GM19035 (cell line): ENCODE data around the gene SLC25A39.

Source experiments
- ATAC-seq: cut with Tn5 transposase; IDR thresholded peaks from one replicate; pipeline ENCODE4 v1.9.1; 2021; ENCODE audit not compliant: unreplicated experiment

The SLC25A39 gene

DNA sequence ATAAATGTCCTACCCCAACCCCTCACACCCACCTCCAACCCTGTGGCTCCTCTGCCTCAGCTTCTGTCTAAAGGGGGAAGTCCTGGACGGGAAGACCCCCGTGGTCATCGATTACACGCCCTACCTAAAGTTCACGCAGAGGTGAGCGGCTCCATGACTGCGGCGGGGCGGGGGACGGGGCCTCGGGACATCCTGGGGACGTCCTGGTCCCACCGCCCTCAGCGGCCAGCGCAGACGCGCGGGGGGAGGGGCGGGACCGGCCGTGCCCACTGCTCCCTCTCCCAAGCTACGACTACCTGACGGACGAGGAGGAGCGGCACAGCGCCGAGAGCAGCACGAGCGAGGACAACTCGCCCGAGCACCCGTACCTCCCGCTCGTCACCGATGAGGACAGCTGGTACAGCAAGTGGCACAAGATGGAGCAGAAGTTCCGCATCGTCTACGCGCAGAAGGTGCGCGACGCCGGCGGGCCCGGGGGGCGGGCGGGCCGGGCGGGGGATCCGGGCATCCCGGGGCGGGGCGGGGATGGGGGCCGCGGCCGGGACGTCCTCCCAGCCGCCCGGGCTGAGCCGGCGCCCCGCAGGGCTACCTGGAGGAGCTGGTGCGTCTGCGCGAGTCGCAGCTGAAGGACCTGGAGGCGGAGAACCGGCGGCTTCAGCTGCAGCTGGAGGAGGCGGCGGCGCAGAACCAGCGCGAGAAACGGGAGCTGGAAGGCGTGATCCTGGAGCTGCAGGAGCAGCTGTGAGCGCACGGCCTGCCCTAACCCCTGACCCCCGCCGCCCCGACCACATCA is 9.6 kb downstream of the SLC25A39 start:
- ATAC-seq, result no peak

DNA sequence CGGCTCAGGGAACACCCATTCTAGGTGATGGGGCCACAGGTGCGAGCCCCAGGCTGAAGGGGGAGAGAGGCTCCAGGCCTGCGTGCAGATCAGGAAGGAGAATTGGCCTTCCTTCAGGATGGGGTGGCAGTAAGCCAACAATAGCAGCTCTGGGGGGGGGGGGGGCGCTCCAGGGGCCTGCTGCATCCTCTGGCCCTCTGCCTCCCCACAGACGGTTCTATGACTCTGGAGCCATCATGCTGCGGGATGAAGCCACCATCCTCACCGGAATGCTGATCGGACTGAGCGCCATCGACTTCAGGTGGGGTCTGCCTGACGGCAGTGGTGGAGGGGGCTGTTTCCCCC is 10.1 kb downstream of the SLC25A39 start:
- no peak for ATAC-seq

DNA sequence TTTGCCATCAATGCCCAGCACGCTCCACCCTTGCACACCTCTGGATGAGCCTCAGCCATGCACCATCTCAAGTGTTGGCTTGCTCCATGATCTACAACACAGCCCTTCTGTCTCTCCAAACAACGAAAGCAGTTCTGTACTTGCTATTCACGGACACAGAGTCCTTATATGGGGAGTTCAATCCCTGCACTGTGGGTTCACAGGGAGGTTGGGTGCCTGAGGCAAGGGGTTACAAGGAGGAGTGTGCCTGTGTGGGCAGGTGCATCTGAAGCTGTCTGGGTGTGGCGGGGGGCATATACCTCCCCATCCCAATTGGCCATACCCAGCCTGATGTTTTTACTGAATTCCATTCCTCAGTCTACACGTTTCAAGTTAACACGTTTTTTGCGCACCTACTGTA is 10.6 kb downstream of the SLC25A39 start:
- no peak for ATAC-seq

DNA sequence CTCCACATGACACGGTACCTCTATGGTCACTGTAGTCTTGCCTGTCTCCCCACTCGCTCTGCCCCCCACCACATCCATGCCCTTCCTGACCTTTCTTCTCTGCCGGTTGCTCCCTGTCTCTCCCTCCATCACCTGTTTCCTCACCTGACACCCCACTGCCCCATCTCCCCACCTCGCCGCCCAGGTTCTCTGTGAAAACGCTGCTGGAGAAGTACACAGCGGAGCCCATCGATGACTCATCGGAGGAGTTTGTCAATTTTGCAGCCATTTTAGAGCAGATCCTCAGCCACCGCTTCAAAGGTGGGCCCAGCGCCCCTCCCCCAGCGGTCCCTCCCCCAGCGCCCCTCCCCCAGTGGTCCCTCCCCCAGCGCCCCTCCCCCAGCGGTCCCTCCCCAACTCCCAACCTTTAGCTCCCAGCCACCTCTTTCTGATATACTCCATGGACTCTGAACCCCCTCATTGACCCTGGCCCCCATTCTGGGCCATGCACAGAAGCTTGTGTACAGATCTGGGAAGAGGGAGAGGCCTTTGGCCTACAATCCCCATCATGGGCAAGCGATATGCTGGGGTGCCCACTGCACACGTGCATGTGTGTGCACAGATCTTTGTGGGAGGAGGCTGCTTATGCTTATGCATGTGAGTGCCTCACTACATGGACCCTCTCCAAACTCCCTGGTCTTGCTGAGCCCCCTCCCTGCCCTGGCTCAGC is 12.1 kb downstream of the SLC25A39 start:
- ATAC-seq, result no peak

DNA sequence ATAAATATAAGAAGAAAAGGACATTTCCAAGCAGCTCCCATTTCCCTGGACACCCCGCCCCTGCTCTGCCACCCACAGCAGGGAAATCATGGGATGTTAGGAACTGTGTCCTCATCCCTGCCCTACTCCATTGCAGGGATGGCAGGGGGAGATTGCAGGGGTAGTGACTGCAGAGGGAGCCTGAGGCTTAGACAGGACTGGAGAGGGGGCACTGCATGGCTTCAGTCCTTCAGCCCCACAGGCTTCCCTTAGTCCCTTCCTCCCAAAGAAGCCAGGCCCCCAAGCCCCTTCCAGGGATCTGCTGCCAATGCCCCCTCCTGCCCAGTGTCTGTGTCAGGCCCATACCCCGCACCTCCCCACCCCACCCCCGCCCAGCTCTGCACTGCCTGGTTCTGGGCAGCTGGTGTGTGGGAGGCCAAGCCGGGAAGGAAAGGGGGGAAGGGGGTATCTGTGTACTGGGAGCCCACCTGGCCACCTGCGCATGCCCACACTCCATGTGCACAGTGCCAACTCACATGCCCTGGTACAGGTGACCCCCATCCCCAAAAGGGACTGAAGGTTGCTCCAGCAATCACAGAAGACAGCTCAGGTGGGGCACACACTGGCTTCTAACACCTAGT is 13.0 kb downstream of the SLC25A39 start:
- no peak for ATAC-seq

DNA sequence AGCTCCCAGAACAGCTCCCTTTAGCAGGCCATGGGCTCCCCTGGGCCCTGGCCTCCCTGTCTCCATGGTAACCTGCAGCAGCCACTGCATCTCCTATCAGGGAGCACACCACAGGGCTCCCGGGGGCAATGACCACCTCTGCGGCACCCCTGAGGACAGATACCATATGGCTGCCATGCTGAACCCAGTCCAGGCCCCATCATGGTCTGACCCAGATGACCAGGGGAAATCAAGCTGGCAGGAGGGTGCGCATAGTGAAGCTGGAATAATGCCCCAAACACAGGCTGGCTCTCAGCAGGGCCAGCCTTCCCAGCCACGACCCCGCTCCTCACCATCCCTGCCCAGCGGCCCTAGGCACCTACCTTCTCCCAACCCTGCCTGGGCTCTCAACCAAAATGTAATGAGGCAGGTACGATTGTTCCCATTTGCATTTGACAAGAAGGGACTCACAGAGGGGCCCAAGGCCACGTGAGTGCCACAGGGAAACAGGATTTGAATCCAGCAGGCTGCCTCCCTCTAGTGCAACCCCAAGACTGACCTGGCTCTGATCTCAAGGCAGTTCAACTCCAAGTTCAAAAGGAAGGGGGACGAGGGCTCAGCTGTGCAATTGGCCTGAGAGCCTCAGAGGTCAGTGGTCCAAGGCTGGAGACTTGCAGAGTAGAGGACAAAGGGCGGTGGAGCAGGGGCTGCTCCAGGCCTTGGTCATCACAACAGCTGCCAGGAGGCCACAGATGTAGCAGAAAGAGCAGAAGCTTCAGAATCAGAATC is 13.8 kb downstream of the SLC25A39 start:
- ATAC-seq, result no peak

DNA sequence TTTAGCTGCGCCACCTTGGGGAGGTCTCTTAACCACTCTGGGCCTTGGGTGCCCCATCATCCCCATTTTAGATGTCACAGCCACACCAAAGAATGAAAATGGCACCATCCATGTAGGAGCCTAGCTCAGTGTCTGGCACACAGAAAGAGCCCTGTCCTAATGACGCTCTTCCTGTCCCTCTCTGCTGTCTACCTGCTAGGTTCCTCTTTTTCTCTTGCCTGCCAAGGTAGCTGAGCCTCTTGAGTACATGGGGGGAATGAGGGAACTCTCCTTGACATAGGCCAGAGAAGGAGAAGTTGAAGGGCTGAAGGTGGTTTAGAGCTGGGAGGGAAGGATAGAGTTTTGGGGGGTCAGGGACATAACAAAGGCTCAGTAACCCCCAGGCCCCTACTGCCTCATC is 14.4 kb downstream of the SLC25A39 start:
- no peak for ATAC-seq

DNA sequence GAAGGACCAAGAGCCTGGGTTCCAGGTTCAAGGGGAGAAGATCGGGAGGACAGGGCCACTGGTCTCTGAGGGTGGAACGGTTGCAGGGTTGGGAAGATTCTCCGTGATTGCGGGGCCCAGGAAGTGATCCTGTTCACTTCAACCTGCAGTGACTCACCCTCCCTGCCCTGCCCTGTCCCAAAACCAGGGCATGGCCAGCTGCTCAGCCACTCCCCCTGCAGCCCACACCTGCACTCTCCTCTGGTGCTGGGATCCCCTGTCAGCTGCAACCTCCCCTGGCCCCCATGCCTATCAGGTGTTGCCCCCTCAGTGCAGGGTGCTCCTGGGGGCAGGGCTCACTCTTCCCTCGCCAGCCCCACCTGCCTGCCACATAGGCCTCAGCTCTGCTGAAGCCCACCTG is 15.2 kb downstream of the SLC25A39 start:
- no peak for ATAC-seq

DNA sequence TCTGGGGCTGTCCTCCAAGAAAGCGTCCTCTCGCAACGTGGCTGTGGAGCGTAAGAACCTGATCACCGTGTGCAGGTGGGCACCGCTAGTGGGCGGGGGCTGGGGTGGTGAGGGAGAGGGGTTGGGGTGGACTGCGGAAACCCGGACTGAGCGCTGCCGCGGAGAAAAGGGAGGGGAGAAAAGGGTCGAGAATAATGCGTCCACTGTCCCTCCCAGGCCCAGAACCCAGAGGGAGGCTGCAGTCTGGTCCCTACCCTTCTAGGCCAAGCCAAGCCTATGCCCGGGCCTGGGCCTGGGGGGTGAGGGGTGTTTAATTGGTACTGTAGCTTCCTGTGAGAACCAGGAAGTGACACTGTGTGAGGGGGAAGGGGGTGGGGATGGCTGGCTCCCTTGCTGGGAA is 15.8 kb downstream of the SLC25A39 start:
- no peak for ATAC-seq

DNA sequence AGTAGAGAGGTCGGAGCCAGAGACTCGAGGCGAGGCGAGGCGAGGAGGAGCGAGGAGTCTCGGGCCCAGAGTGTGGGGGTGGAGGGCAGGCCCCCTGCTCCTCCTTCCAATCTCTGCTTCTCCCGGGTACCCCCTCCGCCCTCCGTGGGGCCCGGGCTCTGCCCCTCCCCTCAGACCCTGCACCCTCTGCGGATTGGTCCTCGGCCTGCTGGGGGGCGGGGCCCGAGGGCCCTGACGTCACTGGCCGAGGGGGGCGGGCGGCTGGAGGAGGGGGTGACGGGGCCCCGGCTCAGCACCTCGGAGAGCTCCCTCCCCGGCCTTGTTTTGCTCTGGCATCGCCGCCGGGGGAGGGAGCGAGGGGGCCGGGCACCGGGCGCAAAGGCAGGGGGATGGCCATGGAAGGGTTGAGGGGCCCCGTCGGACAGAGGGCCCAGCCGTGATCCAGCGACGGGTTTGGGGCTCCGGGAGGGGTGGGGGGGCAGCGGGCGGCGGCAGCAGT is 16.3 kb downstream of the SLC25A39 start, which contains the start of gene RUNDC3A:
RUNDC3A (plus strand) TSS at position 282 of the 499 bp plus-strand sequence. CDS start 232 bp downstream, outside the sequence.
- ATAC-seq, result no peak

DNA sequence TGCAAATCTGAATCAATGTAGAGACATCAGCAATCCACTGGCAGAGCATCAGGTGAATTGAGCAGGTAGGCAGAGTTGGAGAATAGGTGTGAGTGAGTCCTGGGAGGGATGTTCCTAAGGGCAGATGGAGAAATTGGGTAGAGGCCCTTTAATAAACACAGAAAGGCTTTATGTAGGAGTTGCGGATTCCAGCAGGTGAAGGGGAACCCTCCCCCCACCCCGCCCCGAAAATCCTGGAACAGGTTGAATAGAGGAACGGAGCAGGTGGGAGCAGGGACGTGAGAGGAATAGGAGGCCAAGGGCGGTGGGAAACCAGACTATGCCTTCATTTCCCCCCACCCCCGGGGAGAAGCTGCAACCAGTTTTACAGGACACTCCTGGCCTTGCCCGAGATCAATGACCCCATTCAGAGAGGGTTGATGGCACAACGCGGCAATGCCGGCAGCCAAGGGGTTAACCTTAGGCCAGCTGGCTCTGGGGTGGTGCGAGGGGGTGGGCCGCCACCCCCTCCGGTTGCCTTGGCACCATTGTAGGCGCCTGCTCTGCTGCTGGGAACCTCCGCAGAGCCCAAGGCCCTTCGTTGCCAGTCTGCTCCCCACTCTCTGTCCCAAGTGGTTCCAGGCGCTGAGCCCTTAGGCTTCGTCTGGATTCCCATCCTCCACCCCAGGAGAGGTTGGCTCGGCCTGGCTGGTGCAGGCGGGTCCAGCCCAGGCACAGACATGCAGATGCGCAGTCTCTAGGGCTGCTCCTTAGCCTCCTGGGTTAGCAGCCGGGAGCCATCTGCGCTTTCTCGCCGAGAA is 17.0 kb downstream of the SLC25A39 start:
- no peak for ATAC-seq

DNA sequence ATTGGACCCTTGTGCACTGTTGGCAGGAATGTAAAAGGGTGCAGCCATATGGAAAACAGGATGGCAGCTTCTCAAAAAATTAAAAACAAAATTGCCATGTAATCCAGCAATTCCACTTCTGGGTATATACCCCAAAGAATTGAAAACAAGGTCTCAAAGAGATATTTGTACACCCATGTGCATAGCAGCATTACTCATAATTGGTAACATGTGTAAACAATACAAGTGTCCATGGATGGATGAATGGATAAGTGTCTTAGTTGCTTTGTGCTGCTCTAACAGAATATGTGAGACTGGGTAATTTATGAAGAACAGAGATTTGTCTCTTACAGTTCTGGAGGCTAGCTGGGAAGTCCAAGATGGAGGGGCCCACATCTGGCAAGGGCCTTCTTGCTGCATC is 20.0 kb downstream of the SLC25A39 start:
- ATAC-seq, result no peak

DNA sequence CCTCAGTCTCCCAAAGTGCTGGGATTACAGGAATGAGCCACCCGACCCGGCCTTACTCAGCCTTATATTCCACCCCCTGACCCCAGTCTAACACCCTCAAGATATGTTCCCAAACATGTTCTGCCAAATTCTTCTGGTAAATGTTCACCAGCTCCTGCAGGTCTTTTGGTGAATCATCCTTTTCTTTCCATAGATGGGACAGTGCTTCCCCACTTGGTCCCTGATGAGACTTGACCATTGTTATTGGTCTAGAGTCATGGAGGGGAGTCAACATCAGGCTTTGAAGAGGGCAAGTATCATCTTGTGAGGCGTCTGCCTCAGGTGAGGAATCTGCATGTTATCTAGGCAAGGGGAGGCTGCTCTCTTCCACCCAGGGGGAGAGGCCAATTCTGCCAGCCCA is 26.6 kb downstream of the SLC25A39 start:
- no peak for ATAC-seq

DNA sequence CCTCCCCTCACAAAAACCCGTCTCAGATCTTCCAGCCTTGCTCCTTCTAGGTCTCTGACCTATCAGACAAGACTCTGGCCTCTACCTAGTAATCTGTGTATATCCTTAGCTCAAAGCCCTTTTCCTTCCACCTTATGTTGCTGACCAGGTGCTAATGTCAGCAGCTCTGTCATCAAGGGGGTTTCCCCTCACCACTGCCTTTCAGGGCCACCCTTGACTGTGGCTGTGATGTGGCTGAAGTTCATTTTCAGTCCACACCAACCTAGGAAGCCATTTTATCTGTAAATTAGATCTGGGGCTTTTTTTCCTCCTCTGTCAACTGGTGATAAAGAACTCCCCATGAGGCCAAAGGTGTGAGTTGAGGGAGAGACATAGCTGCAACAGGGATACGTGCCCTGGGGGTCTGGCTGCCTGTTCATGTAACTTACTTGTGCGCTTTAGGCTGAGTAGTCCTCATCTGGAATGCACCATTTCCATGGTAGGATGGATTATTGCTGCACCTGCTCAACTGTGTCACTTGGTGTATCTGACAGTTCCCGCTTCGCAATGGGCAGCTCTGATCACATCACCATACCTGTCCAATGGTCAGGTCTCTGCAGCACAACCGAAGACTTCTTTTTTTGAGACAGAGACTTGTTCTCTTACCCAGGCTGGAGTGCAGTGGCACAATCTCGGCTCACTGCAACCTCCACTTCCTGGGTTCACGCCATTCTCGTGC is 31.0 kb downstream of the SLC25A39 start:
- no peak for ATAC-seq

DNA sequence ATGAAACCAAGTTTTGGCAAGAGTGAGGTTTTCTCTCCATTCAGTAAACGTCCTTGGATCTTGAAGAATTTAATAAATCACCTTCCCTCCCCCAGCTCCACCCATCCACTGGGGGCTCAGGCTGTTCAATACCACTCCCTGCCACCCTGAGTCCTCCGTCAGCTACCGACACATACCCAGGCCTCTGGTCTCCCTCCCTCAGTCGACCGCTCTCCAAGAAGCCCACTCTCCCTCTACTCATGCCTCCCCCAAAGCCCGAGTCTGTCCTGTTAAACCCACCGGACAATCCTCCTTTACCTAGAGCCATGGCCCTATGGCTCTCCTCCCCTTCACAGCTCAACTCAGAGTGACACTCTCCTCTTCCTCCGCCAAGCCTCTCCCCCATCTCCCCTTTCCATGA is 37.0 kb downstream of the SLC25A39 start:
- no peak for ATAC-seq

DNA sequence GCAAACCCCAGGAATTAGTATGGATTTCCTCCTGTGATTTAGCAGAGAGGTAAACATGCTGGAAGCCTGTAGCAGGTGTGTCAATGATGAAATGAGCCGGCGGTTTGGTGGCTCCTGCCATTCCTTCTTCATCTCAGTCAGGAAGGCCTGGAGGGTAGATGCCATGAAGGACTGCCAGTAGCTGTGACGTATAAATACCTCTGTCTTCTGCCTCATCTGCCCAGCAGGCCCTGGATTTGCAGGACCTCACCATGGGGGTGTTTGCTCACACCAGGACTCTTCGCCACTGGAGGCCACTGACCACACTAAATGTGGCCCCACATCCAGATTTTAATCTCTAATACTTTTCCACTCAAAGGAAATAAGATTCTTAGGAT is 40.6 kb downstream of the SLC25A39 start:
- no peak for ATAC-seq

DNA sequence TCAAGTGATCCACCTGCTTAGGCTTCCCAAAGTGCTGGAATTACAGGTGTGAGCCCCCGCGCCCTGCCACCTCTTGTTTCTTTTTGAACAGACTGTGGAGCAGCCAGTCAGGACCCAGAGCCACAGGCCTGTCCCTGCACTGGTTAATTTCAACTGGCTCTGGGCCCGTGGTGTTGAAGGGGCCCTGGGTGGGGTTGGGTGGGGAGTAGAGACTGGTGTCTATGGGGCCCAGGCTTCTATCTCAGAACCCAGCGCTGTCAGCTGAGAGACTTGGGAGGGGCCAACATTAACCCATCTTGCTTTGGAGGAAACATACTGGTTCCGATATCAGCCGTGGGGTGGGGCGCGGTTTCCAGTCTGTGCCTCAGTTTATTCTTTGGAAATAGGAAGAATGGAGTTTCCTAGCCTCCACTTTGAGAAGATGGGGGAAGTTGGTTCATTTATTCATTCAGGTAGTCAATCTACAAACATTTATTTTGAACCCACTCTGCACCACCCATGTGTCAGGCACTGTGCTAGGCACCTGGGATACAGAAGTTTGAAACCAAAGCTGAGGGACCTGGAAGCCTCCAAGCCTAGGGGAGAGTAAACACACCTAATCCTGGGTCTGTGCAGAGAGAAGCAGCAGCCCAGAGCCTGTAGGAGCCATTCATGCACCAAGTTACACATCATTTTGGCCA is 41.1 kb downstream of the SLC25A39 start:
- no peak for ATAC-seq

DNA sequence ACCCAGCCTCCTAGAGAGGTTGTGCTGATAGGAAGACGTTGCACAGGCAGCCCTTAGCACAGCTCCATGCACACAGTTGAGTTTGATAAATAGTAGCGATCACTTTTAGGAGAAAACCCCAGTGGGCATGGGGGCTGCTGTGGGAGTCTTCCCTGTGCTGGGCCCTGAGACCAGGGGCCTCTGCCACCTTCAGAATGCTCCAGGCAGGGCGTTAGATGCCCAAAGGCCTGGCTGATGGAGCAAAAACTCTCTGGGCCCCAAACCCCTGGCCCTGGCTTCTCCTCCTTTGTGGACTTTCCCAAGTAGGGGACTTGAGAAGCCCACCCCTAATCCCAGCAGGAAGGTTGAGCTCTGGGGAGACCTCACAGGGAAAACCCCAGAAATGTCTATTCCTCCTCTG is 42.4 kb downstream of the SLC25A39 start:
- no peak for ATAC-seq

DNA sequence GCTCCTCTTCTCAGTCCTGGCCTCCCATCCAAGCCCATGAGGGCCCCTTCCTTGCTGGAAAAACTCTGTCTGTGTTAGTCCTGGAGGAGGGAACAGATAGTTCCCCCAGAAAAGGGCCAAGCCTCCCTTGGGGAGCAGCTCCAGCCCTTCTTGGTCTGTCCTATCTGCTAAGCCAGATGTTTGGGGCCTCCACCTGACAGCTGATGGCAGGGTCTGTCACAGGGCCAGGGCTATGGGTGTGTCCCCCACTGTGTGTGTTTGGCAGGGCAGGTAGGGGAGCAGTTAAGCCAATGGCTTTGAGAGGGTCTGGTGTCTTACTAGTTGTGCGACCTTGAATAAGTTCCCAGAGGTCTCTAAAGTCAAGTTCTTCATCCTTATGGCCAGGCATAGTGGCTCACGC is 43.1 kb downstream of the SLC25A39 start:
- no peak for ATAC-seq
